ENCODE results near the gene GFOD1. TPM values are rescaled to one million over a fixed set of nuclear protein-coding genes. Genes with fewer than 3 reads are reported as not detected.

The GFOD1 gene
- total RNA-seq, 1 experiment from 2014 or later = 0.62 TPM

- ChIA-PET CTCF (no interaction called here), POLR2A (no interaction called here)
- Histone ChIP-seq H3K4me1 (ENCODE audit: control insufficient read depth, insufficient read depth, low read length) (no peaks in the 10 kb centered on the region), H3K9me3 (ENCODE audit: control insufficient read depth, insufficient read depth, low read depth, low read length) (no peaks in the 10 kb centered on the region), H3K4me3 (ENCODE audit: low read depth in 2 of 2, low read length in 2 of 2) (no peak overlapping the region), H3K36me3 (ENCODE audit: control insufficient read depth, insufficient read depth, low read length) (no peaks in the 10 kb centered on the region), H3K27ac (ENCODE audit: low read length) (no peak overlapping the region), H3K27me3 (ENCODE audit: control insufficient read depth, insufficient read depth, low read length) (peaks cover 4% of the 10 kb centered on the region; the same call in 1 of the 2 replicates)
- TF ChIP-seq SIN3A (IDR thresholded peaks at IDR 0.05; ENCODE audit: borderline replicate concordance, insufficient read depth, low read depth, low read length) (no peak), POLR2AphosphoS5 (IDR thresholded peaks at IDR 0.05; ENCODE audit: low read depth, low read length) (no peak), REST (IDR thresholded peaks at IDR 0.05; ENCODE audit: insufficient read depth in 1 of 2, low read depth in 2 of 2, low read length in 1 of 2) (no peak), TCF7L2 (IDR thresholded peaks at IDR 0.05; ENCODE audit: low read depth, low read length) (no peak)
- TF ChIP-seq, protein P1, sequence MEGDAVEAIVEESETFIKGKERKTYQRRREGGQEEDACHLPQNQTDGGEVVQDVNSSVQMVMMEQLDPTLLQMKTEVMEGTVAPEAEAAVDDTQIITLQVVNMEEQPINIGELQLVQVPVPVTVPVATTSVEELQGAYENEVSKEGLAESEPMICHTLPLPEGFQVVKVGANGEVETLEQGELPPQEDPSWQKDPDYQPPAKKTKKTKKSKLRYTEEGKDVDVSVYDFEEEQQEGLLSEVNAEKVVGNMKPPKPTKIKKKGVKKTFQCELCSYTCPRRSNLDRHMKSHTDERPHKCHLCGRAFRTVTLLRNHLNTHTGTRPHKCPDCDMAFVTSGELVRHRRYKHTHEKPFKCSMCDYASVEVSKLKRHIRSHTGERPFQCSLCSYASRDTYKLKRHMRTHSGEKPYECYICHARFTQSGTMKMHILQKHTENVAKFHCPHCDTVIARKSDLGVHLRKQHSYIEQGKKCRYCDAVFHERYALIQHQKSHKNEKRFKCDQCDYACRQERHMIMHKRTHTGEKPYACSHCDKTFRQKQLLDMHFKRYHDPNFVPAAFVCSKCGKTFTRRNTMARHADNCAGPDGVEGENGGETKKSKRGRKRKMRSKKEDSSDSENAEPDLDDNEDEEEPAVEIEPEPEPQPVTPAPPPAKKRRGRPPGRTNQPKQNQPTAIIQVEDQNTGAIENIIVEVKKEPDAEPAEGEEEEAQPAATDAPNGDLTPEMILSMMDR (IDR thresholded peaks at IDR 0.05) = no peak
- no TSS peak for BruUV-seq (replicated peaks)
- DNase-seq (ENCODE audit: low read depth, low spot score) = no peak
- in situ Hi-C loops (cut with HindIII; ENCODE audit: low pct_unique_long_range_greater_than_20kb, low sequenced_read_pairs) (no loop called here), intact Hi-C loops (cut with micrococcal nuclease; ENCODE audit: unreplicated experiment) (no loop called here)
- no peak for ATAC-seq
Measured at GRCh38 chr6:13421425-13422059, 65.9 kb downstream of the GFOD1 start.

DNA sequence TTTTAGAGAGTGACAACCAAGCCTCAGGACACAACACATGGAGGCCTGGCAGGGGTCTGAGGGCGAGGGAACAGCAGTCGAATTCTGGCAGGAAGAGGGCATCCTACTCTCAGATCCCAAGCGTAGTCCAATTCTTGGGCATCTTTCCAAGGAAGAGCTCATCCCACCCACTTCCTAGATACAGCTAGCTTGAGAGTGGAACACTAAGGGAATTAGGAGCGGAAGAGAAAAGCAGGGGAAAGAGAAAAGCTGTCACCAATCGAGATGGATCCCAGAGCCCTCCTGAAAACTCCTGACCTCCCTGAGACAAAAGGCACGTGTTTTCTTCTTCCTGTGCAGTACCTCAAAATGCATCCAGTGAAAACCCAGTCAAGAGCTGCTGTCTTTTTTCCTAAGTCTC lies 67.1 kb downstream of the GFOD1 start:
- no peaks in the 10 kb centered on the region for H3K36me3 ChIP-seq (ENCODE audit: control insufficient read depth, insufficient read depth, low read length)
- TF ChIP-seq POLR2AphosphoS5 (IDR thresholded peaks at IDR 0.05; ENCODE audit: low read depth, low read length) = no peak
- no peak for TF ChIP-seq TCF7L2 (IDR thresholded peaks at IDR 0.05; ENCODE audit: low read depth, low read length)
- no peak for TF ChIP-seq REST (IDR thresholded peaks at IDR 0.05; ENCODE audit: insufficient read depth in 1 of 2, low read depth in 2 of 2, low read length in 1 of 2)
- no peak for TF ChIP-seq SIN3A (IDR thresholded peaks at IDR 0.05; ENCODE audit: borderline replicate concordance, insufficient read depth, low read depth, low read length)
- TF ChIP-seq, protein P1 (IDR thresholded peaks at IDR 0.05) = no peak
- no peak for ATAC-seq
- H3K27me3 ChIP-seq (ENCODE audit: control insufficient read depth, insufficient read depth, low read length) = peaks cover 4% of the 10 kb centered on the region; the same call in 1 of the 2 replicates
- H3K27ac ChIP-seq (ENCODE audit: low read length) = no peak overlapping the region
- H3K4me3 ChIP-seq (ENCODE audit: low read depth in 2 of 2, low read length in 2 of 2) = no peak overlapping the region
- in situ Hi-C loops (cut with HindIII; ENCODE audit: low pct_unique_long_range_greater_than_20kb, low sequenced_read_pairs) (no loop called here), intact Hi-C loops (cut with micrococcal nuclease; ENCODE audit: unreplicated experiment) (no loop called here)
- ChIA-PET POLR2A (interaction anchor here (0.6 kb wide), 1 partner anchor 67 kb away, joined by 3 read pairs; the partner anchor contains the start of gene GFOD1), CTCF (no interaction called here)
- no peaks in the 10 kb centered on the region for H3K9me3 ChIP-seq (ENCODE audit: control insufficient read depth, insufficient read depth, low read depth, low read length)
- H3K4me1 ChIP-seq (ENCODE audit: control insufficient read depth, insufficient read depth, low read length) = no peaks in the 10 kb centered on the region
- DNase-seq (ENCODE audit: low read depth, low spot score) = no peak
- no TSS peak for BruUV-seq (replicated peaks)

Data from Panc1 (cell line).